A549 (cell line): ENCODE measurements around the gene MICOS13. TPM values are rescaled to one million over a fixed set of nuclear protein-coding genes. Genes with fewer than 3 reads are reported as not detected.

ENCODE experiments used
- ATAC-seq, 2 experiments: fragments of 200-7000 bp in 1 of 2; fragments of >200 bp in 1 of 2; cut with Nextera tagmentation in 1 of 2; cut with Tn5 transposase in 1 of 2; 3 replicates each; pipeline versions ENCODE4 v1.8.0 to v1.9.1; 2018 to 2020; ENCODE audit warnings: mild to moderate bottlenecking in 1 of 2, moderate library complexity in 1 of 2
- CTCF ChIA-PET: fragments of 300-600 bp; sonication (Branson Sonifier 250); formaldehyde crosslinking; extraction: SDS; loops from one replicate; lab custom pipeline; 2021; ENCODE audit warnings: antibody characterized with exemption, inconsistent platforms; lab: Yijun Ruan, JAX
- POLR2A ChIA-PET: fragments of 350-600 bp; formaldehyde crosslinking; extraction: SDS; loops from one replicate; lab custom pipeline; 2021; ENCODE audit warnings: antibody characterized with exemption, inconsistent platforms; lab: Yijun Ruan, JAX
- DNase-seq, 2 experiments: peaks; one replicate each; pipeline versions ENCODE4 v3.0.0 to v3.0.0-alpha.2; 2011 to 2016; ENCODE audit warnings: low read depth in 1 of 2, low spot score in 1 of 2
- FAIRE-seq: peaks from 2 replicates; lab custom pipeline; 2011; peaks lifted over from hg19 to GRCh38; lab: Jason Lieb, UNC
- H3K27ac ChIP-seq, 2 experiments: fragments of >200 bp; sonication (Bioruptor Twin); formaldehyde crosslinking; 3 replicates each; pipeline ENCODE4 v1.5.1; 2016 to 2017
- H3K4me1 ChIP-seq: fragments of >200 bp; sonication (Bioruptor Twin); formaldehyde crosslinking; 3 replicates; pipeline ENCODE4 v1.6.1; 2016
- H3K4me2 ChIP-seq: fragments of >200 bp; sonication (Bioruptor Twin); formaldehyde crosslinking; 3 replicates; pipeline ENCODE4 v1.6.1; 2016
- H3K4me3 ChIP-seq: fragments of >200 bp; sonication (Bioruptor Twin); formaldehyde crosslinking; 3 replicates; pipeline ENCODE4 v1.5.1; 2016
- H3K9me3 ChIP-seq: fragments of >200 bp; sonication (Bioruptor Twin); formaldehyde crosslinking; 3 replicates; pipeline ENCODE4 v1.6.1; 2016
- CBX8 ChIP-seq: fragments of 200-600 bp; sonication (generic); IDR thresholded peaks from 2 replicates; pipeline ENCODE4 v1.6.1; 2016
- CHD2 ChIP-seq: fragments of 150-350 bp; IDR thresholded peaks from 2 replicates; pipeline ENCODE4 v1.6.1; 2014; ENCODE audit warnings: low read length; ENCODE audit not compliant: partially characterized antibody
- CHD4 ChIP-seq: fragments of 200-600 bp; sonication (generic); IDR thresholded peaks from 2 replicates; pipeline ENCODE4 v1.6.1; 2016; ENCODE audit warnings: antibody characterized with exemption, mild to moderate bottlenecking, borderline replicate concordance
- EHMT2 ChIP-seq: fragments of 200-600 bp; sonication (generic); IDR thresholded peaks from 2 replicates; pipeline ENCODE4 v1.6.1; 2016; ENCODE audit warnings: antibody characterized with exemption, low read depth, mild to moderate bottlenecking, moderate library complexity
- ESRRA ChIP-seq: fragments of 150-350 bp; IDR thresholded peaks from 2 replicates; pipeline ENCODE4 v1.6.1; 2014; ENCODE audit warnings: mild to moderate bottlenecking, low read length, borderline replicate concordance
- FOSB ChIP-seq: fragments of 250-450 bp; sonication (Bioruptor Pico); IDR thresholded peaks from 2 replicates; pipeline ENCODE4 v1.5.0; 2020; ENCODE audit warnings: mild to moderate bottlenecking, moderate library complexity
- GATA3 ChIP-seq: IDR thresholded peaks from 2 replicates; pipeline ENCODE4 v1.6.1; 2012; ENCODE audit warnings: borderline replicate concordance
- HDAC2 ChIP-seq: fragments of 200-600 bp; sonication (generic); IDR thresholded peaks from 2 replicates; pipeline ENCODE4 v1.6.1; 2016
- HEYL ChIP-seq: fragments of 250-450 bp; sonication (Bioruptor Pico); IDR thresholded peaks from 2 replicates; pipeline ENCODE4 v1.8.0; 2021; ENCODE audit warnings: mild to moderate bottlenecking, moderate library complexity
- HOXA7 ChIP-seq: fragments of 250-450 bp; sonication (Bioruptor Pico); IDR thresholded peaks from 2 replicates; pipeline ENCODE4 v1.5.0; 2020; ENCODE audit warnings: mild to moderate bottlenecking, moderate library complexity
- HOXB13 ChIP-seq: fragments of 250-450 bp; sonication (Bioruptor Pico); IDR thresholded peaks from 2 replicates; pipeline ENCODE4 v1.5.0; 2020; ENCODE audit warnings: low read depth, mild to moderate bottlenecking, moderate library complexity
- KDM1A ChIP-seq: fragments of 200-600 bp; sonication (generic); IDR thresholded peaks from 2 replicates; pipeline ENCODE4 v1.6.1; 2016; ENCODE audit warnings: low read depth, mild to moderate bottlenecking
- MAFK ChIP-seq: fragments of 450-650 bp; IDR thresholded peaks from 2 replicates; pipeline ENCODE4 v1.6.1; 2014; ENCODE audit not compliant: partially characterized antibody
- NPAS2 ChIP-seq: fragments of 250-450 bp; sonication (Bioruptor Pico); IDR thresholded peaks from 2 replicates; pipeline ENCODE4 v1.8.0; 2022; ENCODE audit warnings: mild to moderate bottlenecking, moderate library complexity, borderline replicate concordance
- POLR2A ChIP-seq: IDR thresholded peaks from 2 replicates; pipeline ENCODE4 v1.6.1; 2012; ENCODE audit warnings: mild to moderate bottlenecking, low read length
- POLR2AphosphoS2 ChIP-seq: conservative IDR thresholded peaks from 2 replicates; pipeline ENCODE4 v1.6.1; 2012; ENCODE audit warnings: low read length, improper control_type of control experiment, inconsistent platforms
- RARB ChIP-seq: fragments of 250-450 bp; sonication (Bioruptor Pico); IDR thresholded peaks from 2 replicates; pipeline ENCODE4 v1.8.0; 2021; ENCODE audit warnings: mild to moderate bottlenecking, moderate library complexity
- RCOR1 ChIP-seq: fragments of 150-350 bp; IDR thresholded peaks from 2 replicates; pipeline ENCODE4 v1.6.1; 2014; ENCODE audit warnings: antibody characterized with exemption, low read length, low read depth
- RFX5 ChIP-seq: fragments of 450-650 bp; IDR thresholded peaks from 2 replicates; pipeline ENCODE4 v1.7.1; 2014; ENCODE audit warnings: antibody characterized with exemption, mild to moderate bottlenecking, moderate library complexity
- TFCP2L1 ChIP-seq: fragments of 250-450 bp; sonication (Bioruptor Pico); IDR thresholded peaks from 2 replicates; pipeline ENCODE4 v1.5.0; 2021; ENCODE audit warnings: mild to moderate bottlenecking
- TP53 ChIP-seq: fragments of 250-450 bp; sonication (Bioruptor Pico); IDR thresholded peaks from 2 replicates; pipeline ENCODE4 v1.5.0; 2021; ENCODE audit warnings: mild to moderate bottlenecking, moderate library complexity
- ZFP36 ChIP-seq: fragments of 450-650 bp; IDR thresholded peaks from 2 replicates; pipeline ENCODE4 v1.6.1; 2014; ENCODE audit warnings: borderline replicate concordance; ENCODE audit not compliant: partially characterized antibody
- ZNF302 ChIP-seq: fragments of 250-450 bp; sonication (Bioruptor Pico); IDR thresholded peaks from 2 replicates; pipeline ENCODE4 v1.9.0; 2021; ENCODE audit warnings: inconsistent platforms, mild to moderate bottlenecking, moderate library complexity
- WGBS: methylation state at CpG from one replicate; pipeline ENCODE4 v1.1.6; 2017; ENCODE audit errors: missing lambda C conversion rate; 5-methylcytosine and 5-hydroxymethylcytosine counted together
- polyA plus RNA-seq, 4 experiments: library from polyadenylated mRNA; depleted of rRNA in 3 of 4; stranded (reverse); fragments of >200 nt; fragmentation: RNase III in 1 of 4; extraction: RNeasy Plus Mini Kit Qiagen cat#74134 plus additional on column Dnase treatment in 1 of 4; gene quantifications; 2 replicates in 3 of 4; 3 replicates in 1 of 4; pipeline ENCODE4 v1.2.3, GENCODE V29; 2011 to 2017
- TF ChIP-seq, protein P1 (sequence below): IDR thresholded peaks from 2 replicates; pipeline ENCODE4 v1.6.1; 2012
- TF ChIP-seq, protein P2 (sequence below): IDR thresholded peaks from 2 replicates; pipeline ENCODE4 v1.6.1; 2012
- TF ChIP-seq, protein P3 (sequence below): fragments of 250-450 bp; sonication (Bioruptor Pico); IDR thresholded peaks from 2 replicates; pipeline ENCODE4 v1.5.0; 2021; ENCODE audit warnings: mild to moderate bottlenecking, moderate library complexity, borderline replicate concordance
- TF ChIP-seq, protein P4 (sequence below): IDR thresholded peaks from 2 replicates; pipeline ENCODE4 v1.6.1; 2012; ENCODE audit warnings: low read depth, borderline replicate concordance

The MICOS13 gene
- polyA plus RNA-seq, 2 of the 4 experiments (the other 2 are of a cell fraction) = 20.5 to 48.8 TPM

DNA sequence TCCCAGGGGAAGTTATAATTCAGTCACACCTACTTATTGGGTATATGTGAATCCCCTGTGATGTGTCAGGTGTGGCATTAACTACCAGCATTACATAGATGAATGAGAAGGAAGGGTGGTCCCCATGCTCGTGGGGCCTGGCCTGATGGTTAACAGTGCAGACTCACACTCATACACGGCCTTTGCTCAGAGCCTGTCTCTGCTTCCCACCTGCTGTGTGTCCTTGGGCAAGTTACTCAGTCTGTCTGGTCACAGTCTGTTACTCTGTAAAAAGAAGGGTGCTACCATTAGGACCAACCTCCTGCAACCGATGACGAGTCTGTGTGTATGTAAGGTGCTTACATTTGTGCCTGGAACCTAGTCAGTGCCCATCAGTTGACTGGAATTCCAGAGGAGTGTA lies 33.6 kb downstream of the MICOS13 start:
- TF ChIP-seq HOXA7 (CRISPR knock-in tag) (no peak), MAFK (no peak), KDM1A (no peak), POLR2AphosphoS2 (no peak), RFX5 (no peak), POLR2A (no peak), ZFP36 (no peak), GATA3 (no peak), HOXB13 (CRISPR knock-in tag) (no peak), CHD4 (no peak), CBX8 (no peak), ZNF302 (no peak), TFCP2L1 (CRISPR knock-in tag) (no peak), FOSB (CRISPR knock-in tag) (no peak)
- TF ChIP-seq, protein P1, sequence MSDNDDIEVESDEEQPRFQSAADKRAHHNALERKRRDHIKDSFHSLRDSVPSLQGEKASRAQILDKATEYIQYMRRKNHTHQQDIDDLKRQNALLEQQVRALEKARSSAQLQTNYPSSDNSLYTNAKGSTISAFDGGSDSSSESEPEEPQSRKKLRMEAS = no peak
- DNase-seq = no peak
- ChIA-PET CTCF (no interaction called here), POLR2A (no interaction called here)
- no peak for ATAC-seq
- whole genome bisulfite sequencing = 96% methylated on average over 4 of the region's 4 CpGs
- Histone ChIP-seq H3K4me1 (0 out of 3 replicates have a peak, but pooled peaks cover 6% of the 10 kb centered on the region), H3K9me3 (no peaks in the 10 kb centered on the region), H3K27ac (no peak overlapping the region), H3K4me3 (no peak overlapping the region), H3K4me2 (no peak overlapping the region)
- FAIRE-seq = no peak

DNA sequence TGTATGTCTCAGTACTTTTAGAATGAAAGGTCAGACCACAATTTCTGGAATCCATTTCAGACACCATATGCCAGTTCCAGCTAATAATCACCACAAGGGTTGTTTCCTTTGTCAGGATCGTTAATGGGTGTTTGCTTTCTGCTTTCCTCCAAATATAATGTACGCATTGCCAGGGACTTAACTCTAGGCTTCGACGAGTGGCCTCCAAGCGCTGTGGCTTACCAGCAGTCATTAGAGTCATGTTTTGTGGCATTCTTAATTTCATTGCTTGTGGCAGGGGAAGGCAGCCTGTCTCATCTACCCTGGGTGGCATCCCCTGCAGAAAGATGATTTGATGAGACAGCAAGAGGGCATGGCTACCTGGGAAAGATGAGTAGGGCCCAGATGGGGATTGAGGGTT lies 34.9 kb downstream of the MICOS13 start:
- no peaks in the 10 kb centered on the region for H3K9me3 ChIP-seq
- FAIRE-seq (no peak), DNase-seq (no peak), ATAC-seq (no peak)
- no peak overlapping the region for H3K4me3 ChIP-seq
- no peak overlapping the region for H3K27ac ChIP-seq
- TF ChIP-seq, protein P2, sequence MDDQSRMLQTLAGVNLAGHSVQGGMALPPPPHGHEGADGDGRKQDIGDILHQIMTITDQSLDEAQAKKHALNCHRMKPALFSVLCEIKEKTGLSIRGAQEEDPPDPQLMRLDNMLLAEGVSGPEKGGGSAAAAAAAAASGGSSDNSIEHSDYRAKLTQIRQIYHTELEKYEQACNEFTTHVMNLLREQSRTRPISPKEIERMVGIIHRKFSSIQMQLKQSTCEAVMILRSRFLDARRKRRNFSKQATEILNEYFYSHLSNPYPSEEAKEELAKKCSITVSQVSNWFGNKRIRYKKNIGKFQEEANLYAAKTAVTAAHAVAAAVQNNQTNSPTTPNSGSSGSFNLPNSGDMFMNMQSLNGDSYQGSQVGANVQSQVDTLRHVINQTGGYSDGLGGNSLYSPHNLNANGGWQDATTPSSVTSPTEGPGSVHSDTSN = no peak
- TF ChIP-seq CBX8 = no peak
- no peak for TF ChIP-seq NPAS2 (CRISPR knock-in tag)
- no peak for TF ChIP-seq EHMT2
- no peak for TF ChIP-seq FOSB (CRISPR knock-in tag)
- TF ChIP-seq ESRRA = no peak
- TF ChIP-seq, protein P3, sequence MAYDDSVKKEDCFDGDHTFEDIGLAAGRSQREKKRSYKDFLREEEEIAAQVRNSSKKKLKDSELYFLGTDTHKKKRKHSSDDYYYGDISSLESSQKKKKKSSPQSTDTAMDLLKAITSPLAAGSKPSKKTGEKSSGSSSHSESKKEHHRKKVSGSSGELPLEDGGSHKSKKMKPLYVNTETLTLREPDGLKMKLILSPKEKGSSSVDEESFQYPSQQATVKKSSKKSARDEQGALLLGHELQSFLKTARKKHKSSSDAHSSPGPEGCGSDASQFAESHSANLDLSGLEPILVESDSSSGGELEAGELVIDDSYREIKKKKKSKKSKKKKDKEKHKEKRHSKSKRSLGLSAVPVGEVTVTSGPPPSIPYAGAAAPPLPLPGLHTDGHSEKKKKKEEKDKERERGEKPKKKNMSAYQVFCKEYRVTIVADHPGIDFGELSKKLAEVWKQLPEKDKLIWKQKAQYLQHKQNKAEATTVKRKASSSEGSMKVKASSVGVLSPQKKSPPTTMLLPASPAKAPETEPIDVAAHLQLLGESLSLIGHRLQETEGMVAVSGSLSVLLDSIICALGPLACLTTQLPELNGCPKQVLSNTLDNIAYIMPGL (CRISPR knock-in tag) = no peak
- TF ChIP-seq, protein P4, sequence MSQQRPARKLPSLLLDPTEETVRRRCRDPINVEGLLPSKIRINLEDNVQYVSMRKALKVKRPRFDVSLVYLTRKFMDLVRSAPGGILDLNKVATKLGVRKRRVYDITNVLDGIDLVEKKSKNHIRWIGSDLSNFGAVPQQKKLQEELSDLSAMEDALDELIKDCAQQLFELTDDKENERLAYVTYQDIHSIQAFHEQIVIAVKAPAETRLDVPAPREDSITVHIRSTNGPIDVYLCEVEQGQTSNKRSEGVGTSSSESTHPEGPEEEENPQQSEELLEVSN = no peak
- TF ChIP-seq CHD2 = no peak
- TF ChIP-seq TP53 = no peak
- no peak for TF ChIP-seq GATA3
- no peak for TF ChIP-seq HOXA7 (CRISPR knock-in tag)
- no peak for TF ChIP-seq RARB (CRISPR knock-in tag)
- no peak for TF ChIP-seq HDAC2
- TF ChIP-seq POLR2A = no peak
- TF ChIP-seq RCOR1 = no peak
- no peak for TF ChIP-seq CHD4
- no peak for TF ChIP-seq HEYL (CRISPR knock-in tag)
- TF ChIP-seq POLR2AphosphoS2 = no peak
- ChIA-PET CTCF (no interaction called here), POLR2A (no interaction called here)
- 0 out of 3 replicates have a peak, but pooled peaks cover 9% of the 10 kb centered on the region for H3K4me1 ChIP-seq
- H3K4me2 ChIP-seq = no peak overlapping the region
- WGBS = 94% methylated on average over 5 of the region's 5 CpGs
